Natural killer cell (primary cell): ENCODE measurements around the gene UGT2B10. TPM values are rescaled to one million over a fixed set of nuclear protein-coding genes. Genes with fewer than 3 reads are reported as not detected.

Source experiments
- ATAC-seq, 3 donors: fragments of 150-1000 bp in 2 of 3; fragments of 200-7000 bp in 1 of 3; cut with Tn5 transposase; 1 replicate in 1 of 3; 2 replicates in 2 of 3; pipeline ENCODE4 v1.10.0; 2021; ENCODE audit warnings: mild to moderate bottlenecking in 2 of 3, moderate library complexity in 2 of 3
- DNase-seq, 2 donors: peaks; one replicate each; pipeline versions ENCODE4 v3.0.0 to v3.0.0-alpha.2; 2013 to 2021; ENCODE audit warnings: mixed read lengths in 1 of 2
- H3K27ac ChIP-seq: one replicate; pipeline ENCODE4 v1.5.1; 2013; ENCODE audit warnings: mild to moderate bottlenecking, low read length
- H3K27me3 ChIP-seq: one replicate; pipeline ENCODE4 v1.6.1; 2013; ENCODE audit warnings: low read length; ENCODE audit not compliant: control insufficient read depth, insufficient read depth
- H3K36me3 ChIP-seq: one replicate; pipeline ENCODE4 v1.6.1; 2013; ENCODE audit warnings: low read length; ENCODE audit not compliant: control insufficient read depth, insufficient read depth
- H3K4me1 ChIP-seq: one replicate; pipeline ENCODE4 v1.6.1; 2013; ENCODE audit warnings: low read length; ENCODE audit not compliant: control insufficient read depth, insufficient read depth
- H3K4me3 ChIP-seq: one replicate; pipeline ENCODE4 v1.5.1; 2013; ENCODE audit warnings: low read length
- H3K9me3 ChIP-seq: one replicate; pipeline ENCODE4 v1.6.1; 2013; ENCODE audit warnings: low read length; ENCODE audit not compliant: control insufficient read depth, insufficient read depth
- H3K27ac Mint-ChIP-seq, 2 donors: one replicate each; pipeline ENCODE4 v1.8.0; 2022; ENCODE audit warnings: mild to moderate bottlenecking in 2 of 2, mixed read lengths in 2 of 2, moderate library complexity in 1 of 2
- H3K27me3 Mint-ChIP-seq, 2 donors: one replicate each; pipeline ENCODE4 v1.8.0; 2022; ENCODE audit warnings: low read depth in 2 of 2, mixed read lengths in 2 of 2
- H3K36me3 Mint-ChIP-seq: one replicate; pipeline ENCODE4 v1.8.0; 2022; ENCODE audit warnings: mixed read lengths
- H3K4me1 Mint-ChIP-seq, 2 donors: one replicate each; pipeline ENCODE4 v1.8.0; 2022; ENCODE audit warnings: mixed read lengths in 2 of 2
- H3K4me3 Mint-ChIP-seq: one replicate; pipeline ENCODE4 v1.8.0; 2022; ENCODE audit warnings: mild to moderate bottlenecking, moderate library complexity, mixed read lengths
- H3K9me3 Mint-ChIP-seq, 2 donors: one replicate each; pipeline ENCODE4 v1.8.0; 2022; ENCODE audit warnings: mixed read lengths in 2 of 2
- CTCF ChIP-seq: fragments of 200-600 bp; IDR thresholded peaks from one replicate; pipeline ENCODE4 v1.8.0; 2022; ENCODE audit warnings: antibody characterized with exemption
- WGBS: methylation state at CpG from one replicate; pipeline ENCODE4 v1.1.7; 2013; ENCODE audit warnings: missing lambda C conversion rate; ENCODE audit not compliant: insufficient coverage; 5-methylcytosine and 5-hydroxymethylcytosine counted together
- intact Hi-C: fragments of 100-400 bp; cut with micrococcal nuclease; formaldehyde crosslinking; loops from one replicate; pipeline ENCODE4 v1.14.2; 2022
- total RNA-seq, 4 donors: library from RNA; stranded (reverse); fragments of 120-200 nt in 1 of 4; gene quantifications; one replicate each; pipeline versions ENCODE4 v1.2.3 to v1.2.4, GENCODE V29; 2013 to 2022

Gene UGT2B10
- total RNA-seq, 3 donors from 2014 or later (not counting 1 experiment from before 2014, with no cell fraction given) = not detected

- no peaks in the 10 kb centered on the region for H3K36me3 ChIP-seq
- no peaks in the 10 kb centered on the region for H3K27me3 ChIP-seq
- no peak for TF ChIP-seq CTCF
- DNase-seq = no peak
- no peak overlapping the region for H3K27ac ChIP-seq
- no peaks in the 10 kb centered on the region for H3K27me3 Mint-ChIP-seq
- H3K9me3 Mint-ChIP-seq = peaks cover 4 to 7% of the 10 kb centered on the region in 2 donors
- intact Hi-C loops = no loop called here
- H3K4me1 Mint-ChIP-seq = no peaks in the 10 kb centered on the region
- H3K27ac Mint-ChIP-seq = no peak overlapping the region
- ATAC-seq = no peak
- H3K4me1 ChIP-seq = no peaks in the 10 kb centered on the region
- H3K4me3 Mint-ChIP-seq = no peak overlapping the region
- no peaks in the 10 kb centered on the region for H3K36me3 Mint-ChIP-seq
- no peak overlapping the region for H3K4me3 ChIP-seq
- no peaks in the 10 kb centered on the region for H3K9me3 ChIP-seq
Measured at GRCh38 chr4:68831642-68832041, 15.8 kb downstream of the UGT2B10 start.

- no peak overlapping the region for H3K27ac ChIP-seq
- DNase-seq (no peak), ATAC-seq (no peak)
- Mint-ChIP-seq H3K36me3 (no peaks in the 10 kb centered on the region), H3K9me3 (peaks cover 16 to 18% of the 10 kb centered on the region in 2 donors), H3K27ac (no peak overlapping the region), H3K4me3 (no peak overlapping the region), H3K27me3 (no peaks in the 10 kb centered on the region), H3K4me1 (no peaks in the 10 kb centered on the region)
- no peaks in the 10 kb centered on the region for H3K4me1 ChIP-seq
- TF ChIP-seq CTCF = no peak
- no peaks in the 10 kb centered on the region for H3K36me3 ChIP-seq
- no peaks in the 10 kb centered on the region for H3K27me3 ChIP-seq
- intact Hi-C loops = no loop called here
- WGBS = no CpG with 5 or more reads among the region's 3 CpGs
- H3K4me3 ChIP-seq = no peak overlapping the region
- peaks cover 5% of the 10 kb centered on the region for H3K9me3 ChIP-seq
Measured at GRCh38 chr4:68850293-68850692, 34.5 kb downstream of the UGT2B10 start.

- peaks cover 13 to 17% of the 10 kb centered on the region in 2 donors for H3K9me3 Mint-ChIP-seq
- H3K4me3 ChIP-seq = no peak overlapping the region
- H3K27me3 Mint-ChIP-seq = no peaks in the 10 kb centered on the region
- peaks cover 5% of the 10 kb centered on the region for H3K9me3 ChIP-seq
- H3K36me3 Mint-ChIP-seq = peaks cover 8% of the 10 kb centered on the region
- DNase-seq = no peak
- H3K4me1 Mint-ChIP-seq = no peaks in the 10 kb centered on the region
- H3K27ac Mint-ChIP-seq = no peak overlapping the region
- ATAC-seq = no peak
- no peak for TF ChIP-seq CTCF
- H3K27ac ChIP-seq = no peak overlapping the region
- intact Hi-C loops = no loop called here
- H3K4me3 Mint-ChIP-seq = no peak overlapping the region
- 43% methylated on average over 2 of the region's 2 CpGs for WGBS
- H3K36me3 ChIP-seq = no peaks in the 10 kb centered on the region
- H3K27me3 ChIP-seq = no peaks in the 10 kb centered on the region
- H3K4me1 ChIP-seq = no peaks in the 10 kb centered on the region
Measured at GRCh38 chr4:68855771-68856170, 40.0 kb downstream of the UGT2B10 start.

GRCh38 chr4:68858039-68858438, 42.2 kb downstream of the UGT2B10 start:
- H3K27ac ChIP-seq = no peak overlapping the region
- H3K36me3 ChIP-seq = no peaks in the 10 kb centered on the region
- Mint-ChIP-seq H3K4me3 (no peak overlapping the region), H3K4me1 (no peaks in the 10 kb centered on the region), H3K27ac (no peak overlapping the region), H3K9me3 (peaks cover 11 to 19% of the 10 kb centered on the region in 2 donors), H3K36me3 (peaks cover 8% of the 10 kb centered on the region), H3K27me3 (no peaks in the 10 kb centered on the region)
- ATAC-seq (no peak), DNase-seq (no peak)
- TF ChIP-seq CTCF = no peak
- no peaks in the 10 kb centered on the region for H3K4me1 ChIP-seq
- H3K4me3 ChIP-seq = no peak overlapping the region
- peaks cover 5% of the 10 kb centered on the region for H3K9me3 ChIP-seq
- intact Hi-C loops = no loop called here
- no peaks in the 10 kb centered on the region for H3K27me3 ChIP-seq
